ENCODE results near the gene AFM. TPM values are rescaled to one million over a fixed set of nuclear protein-coding genes. Genes with fewer than 3 reads are reported as not detected.

Gene AFM
- total RNA-seq, 1 experiment from 2014 or later: not detected

GRCh38 chr4:73525611-73526010 lies 44.1 kb downstream of the AFM start:
- intact Hi-C loops (cut with micrococcal nuclease; ENCODE audit: unreplicated experiment): no loop called here
- BruUV-seq (replicated peaks): no TSS peak
- Mint-ChIP-seq H3K27ac (ENCODE audit: unreplicated experiment) (no peak overlapping the region), H3K4me1 (ENCODE audit: low read depth, unreplicated experiment) (no peaks in the 10 kb centered on the region), H3K4me3 (ENCODE audit: low read depth, unreplicated experiment) (no peak overlapping the region), H3K36me3 (ENCODE audit: insufficient read depth, unreplicated experiment) (no peaks in the 10 kb centered on the region), H3K9me3 (ENCODE audit: low read depth, unreplicated experiment) (no peaks in the 10 kb centered on the region), H3K27me3 (ENCODE audit: unreplicated experiment) (peaks cover 2% of the 10 kb centered on the region)
- CTCF ChIA-PET: no interaction called here
- DNase-seq: no peak
- no peak for TF ChIP-seq CTCF (IDR thresholded peaks at IDR 0.05; ENCODE audit: unreplicated experiment)

GRCh38 chr4:73527196-73527595 lies 45.7 kb downstream of the AFM start:
- DNase-seq: no peak
- no peak for TF ChIP-seq CTCF (IDR thresholded peaks at IDR 0.05; ENCODE audit: unreplicated experiment)
- CTCF ChIA-PET: no interaction called here
- H3K27me3 Mint-ChIP-seq (ENCODE audit: unreplicated experiment): no peaks in the 10 kb centered on the region
- no peak overlapping the region for H3K4me3 Mint-ChIP-seq (ENCODE audit: low read depth, unreplicated experiment)
- no peaks in the 10 kb centered on the region for H3K9me3 Mint-ChIP-seq (ENCODE audit: low read depth, unreplicated experiment)
- H3K27ac Mint-ChIP-seq (ENCODE audit: unreplicated experiment): no peak overlapping the region
- H3K36me3 Mint-ChIP-seq (ENCODE audit: insufficient read depth, unreplicated experiment): no peaks in the 10 kb centered on the region
- no peaks in the 10 kb centered on the region for H3K4me1 Mint-ChIP-seq (ENCODE audit: low read depth, unreplicated experiment)
- intact Hi-C loops (cut with micrococcal nuclease; ENCODE audit: unreplicated experiment): no loop called here
- BruUV-seq (replicated peaks): no TSS peak

- TF ChIP-seq CTCF (IDR thresholded peaks at IDR 0.05; ENCODE audit: unreplicated experiment): no peak
- Mint-ChIP-seq H3K9me3 (ENCODE audit: low read depth, unreplicated experiment) (no peaks in the 10 kb centered on the region), H3K27ac (ENCODE audit: unreplicated experiment) (no peak overlapping the region), H3K4me1 (ENCODE audit: low read depth, unreplicated experiment) (no peaks in the 10 kb centered on the region), H3K36me3 (ENCODE audit: insufficient read depth, unreplicated experiment) (no peaks in the 10 kb centered on the region), H3K27me3 (ENCODE audit: unreplicated experiment) (no peaks in the 10 kb centered on the region), H3K4me3 (ENCODE audit: low read depth, unreplicated experiment) (no peak overlapping the region)
- DNase-seq: no peak
- intact Hi-C loops (cut with micrococcal nuclease; ENCODE audit: unreplicated experiment): no loop called here
- CTCF ChIA-PET: no interaction called here
- no TSS peak for BruUV-seq (replicated peaks)
Observed at GRCh38 chr4:73528171-73528570, 46.6 kb downstream of the AFM start.

GRCh38 chr4:73533515-73534422 lies 52.2 kb downstream of the AFM start:
- no peaks in the 10 kb centered on the region for H3K4me1 Mint-ChIP-seq (ENCODE audit: low read depth, unreplicated experiment)
- BruUV-seq (replicated peaks): no TSS peak
- intact Hi-C loops (cut with micrococcal nuclease; ENCODE audit: unreplicated experiment): no loop called here
- DNase-seq: no peak
- no peak overlapping the region for H3K4me3 Mint-ChIP-seq (ENCODE audit: low read depth, unreplicated experiment)
- no peaks in the 10 kb centered on the region for H3K9me3 Mint-ChIP-seq (ENCODE audit: low read depth, unreplicated experiment)
- CTCF ChIA-PET: no interaction called here
- TF ChIP-seq CTCF (IDR thresholded peaks at IDR 0.05; ENCODE audit: unreplicated experiment): no peak
- no peaks in the 10 kb centered on the region for H3K36me3 Mint-ChIP-seq (ENCODE audit: insufficient read depth, unreplicated experiment)
- no peak overlapping the region for H3K27ac Mint-ChIP-seq (ENCODE audit: unreplicated experiment)
- H3K27me3 Mint-ChIP-seq (ENCODE audit: unreplicated experiment): no peaks in the 10 kb centered on the region
